Natural killer cell (primary cell): ENCODE data around the gene ATG13. TPM values are rescaled to one million over a fixed set of nuclear protein-coding genes. Genes with fewer than 3 reads are reported as not detected.

ENCODE experiments used
- ATAC-seq, 3 donors: fragments of 150-1000 bp in 2 of 3; fragments of 200-7000 bp in 1 of 3; cut with Tn5 transposase; 1 replicate in 1 of 3; 2 replicates in 2 of 3; pipeline ENCODE4 v1.10.0; 2021; ENCODE audit warnings: mild to moderate bottlenecking in 2 of 3, moderate library complexity in 2 of 3
- DNase-seq, 2 donors: peaks; one replicate each; pipeline versions ENCODE4 v3.0.0 to v3.0.0-alpha.2; 2013 to 2021; ENCODE audit warnings: mixed read lengths in 1 of 2
- H3K27ac ChIP-seq: one replicate; pipeline ENCODE4 v1.5.1; 2013; ENCODE audit warnings: mild to moderate bottlenecking, low read length
- H3K27me3 ChIP-seq: one replicate; pipeline ENCODE4 v1.6.1; 2013; ENCODE audit warnings: low read length; ENCODE audit not compliant: control insufficient read depth, insufficient read depth
- H3K36me3 ChIP-seq: one replicate; pipeline ENCODE4 v1.6.1; 2013; ENCODE audit warnings: low read length; ENCODE audit not compliant: control insufficient read depth, insufficient read depth
- H3K4me1 ChIP-seq: one replicate; pipeline ENCODE4 v1.6.1; 2013; ENCODE audit warnings: low read length; ENCODE audit not compliant: control insufficient read depth, insufficient read depth
- H3K4me3 ChIP-seq: one replicate; pipeline ENCODE4 v1.5.1; 2013; ENCODE audit warnings: low read length
- H3K9me3 ChIP-seq: one replicate; pipeline ENCODE4 v1.6.1; 2013; ENCODE audit warnings: low read length; ENCODE audit not compliant: control insufficient read depth, insufficient read depth
- H3K27ac Mint-ChIP-seq, 2 donors: one replicate each; pipeline ENCODE4 v1.8.0; 2022; ENCODE audit warnings: mild to moderate bottlenecking in 2 of 2, mixed read lengths in 2 of 2, moderate library complexity in 1 of 2
- H3K27me3 Mint-ChIP-seq, 2 donors: one replicate each; pipeline ENCODE4 v1.8.0; 2022; ENCODE audit warnings: low read depth in 2 of 2, mixed read lengths in 2 of 2
- H3K36me3 Mint-ChIP-seq: one replicate; pipeline ENCODE4 v1.8.0; 2022; ENCODE audit warnings: mixed read lengths
- H3K4me1 Mint-ChIP-seq, 2 donors: one replicate each; pipeline ENCODE4 v1.8.0; 2022; ENCODE audit warnings: mixed read lengths in 2 of 2
- H3K4me3 Mint-ChIP-seq: one replicate; pipeline ENCODE4 v1.8.0; 2022; ENCODE audit warnings: mild to moderate bottlenecking, moderate library complexity, mixed read lengths
- H3K9me3 Mint-ChIP-seq, 2 donors: one replicate each; pipeline ENCODE4 v1.8.0; 2022; ENCODE audit warnings: mixed read lengths in 2 of 2
- CTCF ChIP-seq: fragments of 200-600 bp; IDR thresholded peaks from one replicate; pipeline ENCODE4 v1.8.0; 2022; ENCODE audit warnings: antibody characterized with exemption
- WGBS: methylation state at CpG from one replicate; pipeline ENCODE4 v1.1.7; 2013; ENCODE audit warnings: missing lambda C conversion rate; ENCODE audit not compliant: insufficient coverage; 5-methylcytosine and 5-hydroxymethylcytosine counted together
- intact Hi-C: fragments of 100-400 bp; cut with micrococcal nuclease; formaldehyde crosslinking; loops from one replicate; pipeline ENCODE4 v1.14.2; 2022
- total RNA-seq, 4 donors: library from RNA; stranded (reverse); fragments of 120-200 nt in 1 of 4; gene quantifications; one replicate each; pipeline versions ENCODE4 v1.2.3 to v1.2.4, GENCODE V29; 2013 to 2022

Gene ATG13
- total RNA-seq, 3 donors from 2014 or later (not counting 1 experiment from before 2014, with no cell fraction given) = 125 to 137 (median 132) TPM

- Histone ChIP-seq H3K36me3 (peaks cover 45% of the 10 kb centered on the region), H3K4me1 (peaks cover 46% of the 10 kb centered on the region), H3K4me3 (no peak overlapping the region), H3K27me3 (no peaks in the 10 kb centered on the region), H3K9me3 (no peaks in the 10 kb centered on the region), H3K27ac (no peak overlapping the region)
- DNase-seq = no peak
- no peaks in the 10 kb centered on the region for H3K27me3 Mint-ChIP-seq
- no peaks in the 10 kb centered on the region for H3K36me3 Mint-ChIP-seq
- no peaks in the 10 kb centered on the region for H3K9me3 Mint-ChIP-seq
- H3K4me1 Mint-ChIP-seq = peaks cover 29 to 48% of the 10 kb centered on the region in 2 donors
- H3K27ac Mint-ChIP-seq = peak overlapping the region in 1 of 2 donors; percentile 71
- 89% methylated on average over 12 of the region's 12 CpGs for WGBS
- no peak overlapping the region for H3K4me3 Mint-ChIP-seq
- TF ChIP-seq CTCF = no peak
- intact Hi-C loops = no loop called here
- no peak for ATAC-seq
These were observed 78.2 kb downstream of the ATG13 start for GRCh38 chr11:46695345-46696211.

- ATAC-seq (no peak), DNase-seq (no peak)
- H3K4me1 Mint-ChIP-seq = peaks cover 33 to 52% of the 10 kb centered on the region in 2 donors
- no peaks in the 10 kb centered on the region for H3K9me3 Mint-ChIP-seq
- Histone ChIP-seq H3K36me3 (peaks cover 40% of the 10 kb centered on the region), H3K4me3 (no peak overlapping the region), H3K27ac (no peak overlapping the region), H3K27me3 (no peaks in the 10 kb centered on the region), H3K4me1 (peaks cover 49% of the 10 kb centered on the region), H3K9me3 (no peaks in the 10 kb centered on the region)
- intact Hi-C loops = no loop called here
- no peaks in the 10 kb centered on the region for H3K27me3 Mint-ChIP-seq
- H3K36me3 Mint-ChIP-seq = no peaks in the 10 kb centered on the region
- no peak for TF ChIP-seq CTCF
- H3K4me3 Mint-ChIP-seq = no peak overlapping the region
- H3K27ac Mint-ChIP-seq = peak overlapping the region in 1 of 2 donors; percentile 71
- 95% methylated on average over 11 of the region's 11 CpGs for WGBS
These were observed 78.8 kb downstream of the ATG13 start for GRCh38 chr11:46696212-46696558.

- Histone ChIP-seq H3K36me3 (peaks cover 35% of the 10 kb centered on the region), H3K9me3 (no peaks in the 10 kb centered on the region), H3K27me3 (no peaks in the 10 kb centered on the region), H3K4me1 (peaks cover 53% of the 10 kb centered on the region), H3K4me3 (no peak overlapping the region), H3K27ac (no peak overlapping the region)
- no peak for ATAC-seq
- H3K9me3 Mint-ChIP-seq = no peaks in the 10 kb centered on the region
- peaks cover 41 to 60% of the 10 kb centered on the region in 2 donors for H3K4me1 Mint-ChIP-seq
- WGBS = 91% methylated on average over 3 of the region's 3 CpGs
- peak overlapping the region; percentile 56 for H3K4me3 Mint-ChIP-seq
- H3K27me3 Mint-ChIP-seq = no peaks in the 10 kb centered on the region
- no peaks in the 10 kb centered on the region for H3K36me3 Mint-ChIP-seq
- intact Hi-C loops = no loop called here
- H3K27ac Mint-ChIP-seq = peak overlapping the region; percentile 40 to 74
- DNase-seq = no peak
- TF ChIP-seq CTCF = no peak
These were observed 80.0 kb downstream of the ATG13 start for GRCh38 chr11:46697303-46697702.
